Stimulated activated naive CD8-positive, alpha-beta T cell treated with anti-CD3 and anti-CD28 coated beads, Interleukin-15, amount 100 ng/mL, for 72 hours (primary cell): ENCODE measurements around the gene COL4A1.

Source experiments
- ATAC-seq: fragments of 150-1000 bp; cut with Tn5 transposase; 2 replicates; pipeline ENCODE4 v1.10.0; 2021; ENCODE audit warnings: mild to moderate bottlenecking, moderate library complexity
- DNase-seq, 2 donors: peaks; one replicate each; pipeline ENCODE4 v3.0.0; 2021 to 2022
- H3K27ac Mint-ChIP-seq, 2 donors: one replicate each; pipeline ENCODE4 v1.8.0; 2022; ENCODE audit warnings: mild to moderate bottlenecking in 2 of 2, mixed read lengths in 2 of 2, moderate library complexity in 2 of 2
- H3K27me3 Mint-ChIP-seq: one replicate; pipeline ENCODE4 v1.8.0; 2022; ENCODE audit warnings: mixed read lengths
- H3K4me1 Mint-ChIP-seq: one replicate; pipeline ENCODE4 v1.8.0; 2022; ENCODE audit warnings: mild to moderate bottlenecking, mixed read lengths
- H3K4me3 Mint-ChIP-seq, 2 donors: one replicate each; pipeline ENCODE4 v1.8.0; 2022; ENCODE audit warnings: mild to moderate bottlenecking in 2 of 2, mixed read lengths in 2 of 2, moderate library complexity in 1 of 2
- H3K9me3 Mint-ChIP-seq, 2 donors: one replicate each; pipeline ENCODE4 v1.8.0; 2022; ENCODE audit warnings: mixed read lengths in 2 of 2

The COL4A1 gene

DNA sequence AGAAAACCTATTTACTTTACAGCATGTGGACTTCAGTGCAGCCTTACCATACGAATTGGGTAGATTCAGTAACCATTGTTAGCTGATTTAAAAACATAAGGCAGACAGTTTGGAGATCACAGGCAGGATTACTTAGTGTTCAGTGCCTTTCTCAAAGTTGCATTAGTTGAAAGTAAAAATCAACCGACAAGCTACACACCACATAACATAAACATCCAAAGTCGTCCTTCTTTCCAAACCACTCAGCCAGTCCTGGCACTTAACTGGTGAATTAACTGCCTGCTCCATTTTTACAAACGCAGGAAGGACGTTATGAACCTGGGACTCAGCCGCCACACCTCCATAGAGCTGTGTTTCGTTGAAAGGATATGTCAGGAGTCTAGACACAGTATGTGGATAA, 91.4 kb downstream of the COL4A1 start:
- Mint-ChIP-seq H3K4me3 (no peak overlapping the region), H3K27me3 (peaks cover 70% of the 10 kb centered on the region), H3K27ac (no peak overlapping the region), H3K4me1 (no peaks in the 10 kb centered on the region), H3K9me3 (no peaks in the 10 kb centered on the region)
- DNase-seq (no peak), ATAC-seq (no peak)

DNA sequence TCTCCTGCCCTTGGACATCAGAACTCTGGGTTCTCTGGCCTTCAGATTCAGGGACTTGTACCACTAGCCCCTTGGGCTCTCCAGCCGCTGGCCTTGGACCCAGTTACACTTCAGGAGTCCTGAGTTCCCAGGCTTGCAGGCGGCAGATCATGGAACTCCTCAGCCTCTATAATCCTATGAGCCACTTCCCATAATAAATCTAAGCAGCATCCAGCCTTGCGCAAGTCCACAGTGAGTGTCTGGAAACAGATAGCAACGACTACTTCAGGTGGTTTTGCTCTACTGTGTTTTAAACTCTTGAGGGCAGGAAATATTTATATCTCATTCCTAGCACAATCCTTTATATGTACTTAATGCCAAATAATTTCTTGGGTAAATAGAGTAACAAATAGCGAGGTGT, 92.3 kb downstream of the COL4A1 start:
- no peak for DNase-seq
- peaks cover 65% of the 10 kb centered on the region for H3K27me3 Mint-ChIP-seq
- H3K9me3 Mint-ChIP-seq = no peaks in the 10 kb centered on the region
- ATAC-seq = no peak
- H3K4me1 Mint-ChIP-seq = no peaks in the 10 kb centered on the region
- H3K27ac Mint-ChIP-seq = no peak overlapping the region
- no peak overlapping the region for H3K4me3 Mint-ChIP-seq

DNA sequence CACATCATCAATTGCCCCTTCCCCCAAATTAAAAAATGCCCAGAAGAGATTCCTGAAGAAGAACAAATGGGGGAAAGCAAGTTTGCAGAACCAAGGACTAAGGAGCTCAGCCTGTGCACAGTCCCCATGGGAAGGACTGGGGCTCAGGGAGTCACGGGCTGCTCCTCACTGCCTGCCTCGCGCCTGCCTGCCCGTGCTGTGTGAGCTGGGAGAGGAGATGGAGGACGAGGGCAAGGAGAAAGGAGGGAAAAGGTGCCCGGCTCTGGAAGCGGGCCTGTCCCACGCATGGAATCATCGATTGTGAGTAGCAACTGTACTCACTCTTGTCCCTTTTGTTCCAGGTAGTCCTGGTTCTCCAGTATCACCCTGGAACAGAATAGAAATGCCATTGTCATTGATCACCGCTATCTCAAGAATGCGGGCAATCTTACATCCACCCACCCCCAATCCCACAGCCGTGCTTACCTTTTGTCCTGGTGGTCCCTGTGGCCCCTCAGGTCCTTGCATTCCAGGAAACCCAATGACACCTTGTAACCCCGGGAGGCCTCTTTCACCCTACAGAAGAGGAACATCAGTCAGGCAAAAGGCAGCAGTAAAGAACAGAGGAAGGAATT, 93.4 kb downstream of the COL4A1 start:
- peak overlapping the region in 1 of 2 donors; percentile 67 for H3K27ac Mint-ChIP-seq
- no peak for ATAC-seq

GRCh38 chr13:110212529-110212928, 94.4 kb downstream of the COL4A1 start:
- Mint-ChIP-seq H3K9me3 (no peaks in the 10 kb centered on the region), H3K27me3 (peaks cover 55% of the 10 kb centered on the region), H3K4me3 (no peak overlapping the region), H3K27ac (no peak overlapping the region), H3K4me1 (no peaks in the 10 kb centered on the region)
- no peak for ATAC-seq
- DNase-seq = no peak

More for the DNA sequence above, 93.4 kb downstream of the COL4A1 start:
- Mint-ChIP-seq H3K4me3 (no peak overlapping the region), H3K27me3 (peaks cover 59% of the 10 kb centered on the region), H3K4me1 (no peaks in the 10 kb centered on the region), H3K9me3 (no peaks in the 10 kb centered on the region)
- no peak for DNase-seq

- Mint-ChIP-seq H3K4me3 (no peak overlapping the region), H3K27ac (no peak overlapping the region), H3K4me1 (no peaks in the 10 kb centered on the region), H3K9me3 (no peaks in the 10 kb centered on the region), H3K27me3 (peaks cover 48% of the 10 kb centered on the region)
- no peak for DNase-seq
- no peak for ATAC-seq
Measured at GRCh38 chr13:110211735-110212134, 95.2 kb downstream of the COL4A1 start.

GRCh38 chr13:110211046-110211445, 95.9 kb downstream of the COL4A1 start:
- Mint-ChIP-seq H3K9me3 (no peaks in the 10 kb centered on the region), H3K4me3 (no peak overlapping the region), H3K4me1 (no peaks in the 10 kb centered on the region), H3K27me3 (peaks cover 44% of the 10 kb centered on the region), H3K27ac (no peak overlapping the region)
- DNase-seq (no peak), ATAC-seq (no peak)

DNA sequence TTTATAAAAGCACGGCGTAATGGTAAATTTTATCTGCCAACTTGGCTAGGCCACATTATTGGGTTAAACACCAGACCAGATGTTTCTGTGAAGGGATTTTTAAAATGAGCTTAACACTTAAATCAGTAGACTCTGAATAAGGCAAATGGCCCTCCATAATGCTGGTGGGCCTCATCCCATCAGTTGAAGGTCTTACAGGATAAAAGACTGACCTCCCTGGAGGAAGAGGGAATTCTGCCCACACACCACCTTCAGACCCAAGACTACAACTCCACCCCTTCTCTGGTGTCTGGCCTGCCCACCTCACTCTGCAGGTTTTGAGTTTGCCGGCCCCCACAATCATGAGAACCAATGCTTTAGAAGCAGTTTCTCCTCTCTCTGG, 96.4 kb downstream of the COL4A1 start:
- H3K27me3 Mint-ChIP-seq = peaks cover 39% of the 10 kb centered on the region
- no peak overlapping the region for H3K4me3 Mint-ChIP-seq
- DNase-seq (no peak), ATAC-seq (no peak)
- no peaks in the 10 kb centered on the region for H3K4me1 Mint-ChIP-seq
- H3K27ac Mint-ChIP-seq = no peak overlapping the region
- no peaks in the 10 kb centered on the region for H3K9me3 Mint-ChIP-seq

DNA sequence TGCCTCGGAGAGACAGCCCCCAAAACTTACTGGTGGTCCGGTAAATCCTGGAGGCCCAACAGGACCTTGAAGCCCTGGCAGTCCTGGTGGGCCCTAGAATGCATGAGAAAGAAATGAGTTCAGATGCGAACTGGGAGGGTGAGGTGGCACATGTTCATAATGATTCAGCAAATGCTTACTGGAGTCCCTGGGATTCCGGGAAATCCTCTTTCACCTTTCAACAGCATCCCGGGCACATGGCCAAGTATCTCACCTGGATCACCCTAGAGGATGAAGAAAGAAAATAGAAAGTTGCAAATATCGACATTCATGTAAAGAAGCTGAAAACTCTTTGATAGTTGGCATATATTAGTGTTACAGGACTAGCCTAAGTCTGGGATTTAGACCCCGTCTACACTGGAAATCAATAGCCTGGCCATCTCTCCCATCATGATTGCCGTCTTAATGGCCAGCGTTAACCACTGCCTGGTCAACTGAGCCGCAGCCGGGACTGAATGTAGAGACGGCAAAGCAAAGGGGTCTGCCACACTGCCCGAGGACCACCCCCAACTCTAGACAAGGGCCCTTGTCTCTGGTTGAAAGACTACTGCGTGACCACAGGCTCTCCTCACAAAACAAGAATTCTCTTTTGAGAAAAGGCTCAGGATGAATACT, 96.9 kb downstream of the COL4A1 start:
- no peak overlapping the region for H3K4me3 Mint-ChIP-seq
- DNase-seq (no peak), ATAC-seq (no peak)
- no peaks in the 10 kb centered on the region for H3K9me3 Mint-ChIP-seq
- peaks cover 34% of the 10 kb centered on the region for H3K27me3 Mint-ChIP-seq
- H3K4me1 Mint-ChIP-seq = no peaks in the 10 kb centered on the region
- no peak overlapping the region for H3K27ac Mint-ChIP-seq

- Mint-ChIP-seq H3K4me1 (no peaks in the 10 kb centered on the region), H3K27me3 (peaks cover 19% of the 10 kb centered on the region), H3K9me3 (no peaks in the 10 kb centered on the region), H3K4me3 (no peak overlapping the region), H3K27ac (no peak overlapping the region)
- no peak for DNase-seq
- ATAC-seq = peak; percentile 43
Measured at GRCh38 chr13:110208116-110208515, 98.8 kb downstream of the COL4A1 start.

DNA sequence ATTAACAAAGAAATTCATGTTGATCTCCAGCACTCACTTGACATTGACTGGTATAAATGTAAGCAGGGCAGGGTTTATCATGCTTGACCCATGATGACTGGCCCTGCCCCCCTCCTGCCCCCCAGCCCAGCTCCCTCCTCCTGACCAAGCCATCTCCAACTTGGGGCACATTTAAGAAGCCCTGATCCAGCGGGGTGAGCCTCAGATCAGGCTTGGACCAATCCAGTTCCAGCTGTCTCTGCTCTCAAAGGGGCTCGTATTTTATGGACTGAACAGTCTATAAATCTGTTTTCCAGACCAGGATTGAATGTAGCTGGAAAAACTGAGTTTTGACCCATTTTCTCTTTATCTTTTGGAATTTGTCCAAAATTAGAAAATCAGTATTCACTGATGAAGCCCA, 100.0 kb downstream of the COL4A1 start:
- Mint-ChIP-seq H3K27ac (no peak overlapping the region), H3K9me3 (no peaks in the 10 kb centered on the region), H3K27me3 (peaks cover 8% of the 10 kb centered on the region), H3K4me1 (no peaks in the 10 kb centered on the region), H3K4me3 (no peak overlapping the region)
- ATAC-seq (no peak), DNase-seq (no peak)

- Mint-ChIP-seq H3K27ac (no peak overlapping the region), H3K9me3 (no peaks in the 10 kb centered on the region), H3K27me3 (peaks cover 7% of the 10 kb centered on the region), H3K4me1 (no peaks in the 10 kb centered on the region), H3K4me3 (no peak overlapping the region)
- DNase-seq (no peak), ATAC-seq (no peak)
Measured at GRCh38 chr13:110206185-110206584, 100.8 kb downstream of the COL4A1 start.

DNA sequence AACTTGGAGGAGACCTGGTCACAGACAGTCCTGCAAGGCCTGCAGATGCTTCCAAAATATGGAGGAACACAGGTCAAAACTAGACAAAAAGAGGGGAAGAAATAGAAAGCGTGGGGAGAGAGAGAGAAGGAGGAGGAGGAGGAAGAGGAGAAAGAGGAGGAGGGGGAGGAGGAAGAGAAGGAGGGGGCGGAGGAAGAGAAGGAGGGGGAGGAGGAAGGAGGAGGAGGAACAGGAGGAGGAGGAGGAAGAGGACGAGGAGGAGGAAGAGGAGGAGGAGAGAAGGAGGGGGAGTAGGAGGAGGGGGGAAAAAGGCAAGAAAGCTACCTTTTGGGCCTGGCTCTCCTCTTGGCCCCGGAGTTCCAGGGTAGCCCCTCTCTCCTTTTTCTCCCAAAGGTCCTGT, 105.8 kb downstream of the COL4A1 start:
- ATAC-seq (no peak), DNase-seq (no peak)
- Mint-ChIP-seq H3K27me3 (peaks cover 30% of the 10 kb centered on the region), H3K4me1 (no peaks in the 10 kb centered on the region), H3K9me3 (no peaks in the 10 kb centered on the region), H3K27ac (no peak overlapping the region), H3K4me3 (no peak overlapping the region)

DNA sequence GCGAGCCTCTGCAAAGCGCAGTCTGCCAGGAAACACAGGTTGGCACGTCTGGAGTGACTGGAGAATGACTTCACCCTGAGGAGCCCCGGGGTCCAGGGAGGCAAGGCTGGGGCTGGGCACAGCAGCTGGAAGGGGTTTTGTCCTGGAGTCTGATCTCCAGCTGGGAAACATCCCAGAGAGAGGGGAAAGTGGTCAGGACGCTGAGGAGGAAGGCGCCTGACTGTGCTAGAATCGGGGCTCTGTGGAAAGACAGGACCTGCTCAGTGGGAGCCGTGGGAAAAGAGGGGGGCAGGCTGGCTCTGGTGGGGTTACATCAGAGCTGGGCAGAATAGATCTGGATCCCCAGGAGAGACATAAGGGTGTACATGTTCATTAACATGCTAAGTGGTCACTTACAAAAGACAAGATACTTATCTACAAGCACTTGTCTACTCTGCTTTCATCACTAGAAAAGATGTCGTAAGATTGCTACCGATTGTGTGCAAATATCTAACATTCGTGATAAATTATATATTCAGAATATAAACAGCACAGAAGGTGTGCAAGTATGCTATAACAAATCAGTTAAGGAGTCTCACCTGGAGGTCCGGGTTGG, 106.6 kb downstream of the COL4A1 start:
- H3K27ac Mint-ChIP-seq = no peak overlapping the region
- no peaks in the 10 kb centered on the region for H3K9me3 Mint-ChIP-seq
- DNase-seq = no peak
- no peak for ATAC-seq
- H3K4me1 Mint-ChIP-seq = no peaks in the 10 kb centered on the region
- H3K27me3 Mint-ChIP-seq = peaks cover 35% of the 10 kb centered on the region
- H3K4me3 Mint-ChIP-seq = no peak overlapping the region

DNA sequence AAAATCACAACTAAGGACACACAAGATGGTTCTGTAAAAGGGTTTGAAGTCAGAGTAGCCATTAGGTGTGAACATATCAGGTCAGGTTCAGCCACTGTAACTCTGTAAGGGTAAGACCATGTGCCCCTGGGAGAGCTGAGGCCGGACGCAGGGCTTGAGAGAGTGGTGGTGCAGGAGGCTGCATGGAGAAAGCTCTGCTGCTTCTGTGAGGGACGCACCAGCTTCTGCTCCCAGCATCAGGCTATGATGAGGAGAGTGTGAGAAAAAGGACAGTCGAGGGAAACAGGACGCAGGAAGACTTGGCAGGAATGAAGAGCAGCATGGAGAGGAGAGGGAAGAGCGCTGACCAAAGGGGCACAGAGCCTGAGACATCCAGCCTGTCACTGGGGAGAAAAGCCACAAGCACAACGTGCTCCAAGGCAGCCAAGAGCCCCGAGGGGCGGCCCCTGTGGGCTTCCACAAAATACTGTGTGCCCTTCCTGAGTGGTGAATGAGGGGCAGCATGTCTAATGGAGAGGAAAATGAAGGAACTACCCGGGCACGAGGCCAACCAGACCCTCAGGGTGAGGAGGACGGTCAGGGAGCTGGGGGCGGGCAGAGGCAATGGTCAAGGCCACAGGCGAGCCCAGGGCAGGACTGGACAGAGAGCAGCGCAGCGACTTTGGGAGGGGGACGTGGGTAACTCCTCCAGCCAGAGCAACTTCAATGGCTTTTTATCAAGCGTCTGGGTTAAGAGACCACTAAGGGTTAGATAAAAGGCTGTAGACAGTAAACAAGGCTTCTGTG, 107.7 kb downstream of the COL4A1 start:
- Mint-ChIP-seq H3K27ac (no peak overlapping the region), H3K9me3 (no peaks in the 10 kb centered on the region), H3K4me3 (no peak overlapping the region), H3K4me1 (no peaks in the 10 kb centered on the region), H3K27me3 (peaks cover 41% of the 10 kb centered on the region)
- ATAC-seq (no peak), DNase-seq (no peak)

- Mint-ChIP-seq H3K4me1 (no peaks in the 10 kb centered on the region), H3K27ac (no peak overlapping the region)
- ATAC-seq = no peak
Measured at GRCh38 chr13:110197471-110197870, 109.5 kb downstream of the COL4A1 start.

GRCh38 chr13:110197026-110197425, 109.9 kb downstream of the COL4A1 start:
- no peak overlapping the region for H3K4me3 Mint-ChIP-seq
- peaks cover 63% of the 10 kb centered on the region for H3K27me3 Mint-ChIP-seq
- DNase-seq (no peak), ATAC-seq (no peak)
- no peaks in the 10 kb centered on the region for H3K4me1 Mint-ChIP-seq
- H3K27ac Mint-ChIP-seq = no peak overlapping the region
- no peaks in the 10 kb centered on the region for H3K9me3 Mint-ChIP-seq

More at GRCh38 chr13:110197471-110197870, 109.5 kb downstream of the COL4A1 start:
- Mint-ChIP-seq H3K9me3 (no peaks in the 10 kb centered on the region), H3K27me3 (peaks cover 59% of the 10 kb centered on the region), H3K4me3 (no peak overlapping the region)
- DNase-seq = no peak
